ENCODE results near the gene PPP1R3E.

DNA sequence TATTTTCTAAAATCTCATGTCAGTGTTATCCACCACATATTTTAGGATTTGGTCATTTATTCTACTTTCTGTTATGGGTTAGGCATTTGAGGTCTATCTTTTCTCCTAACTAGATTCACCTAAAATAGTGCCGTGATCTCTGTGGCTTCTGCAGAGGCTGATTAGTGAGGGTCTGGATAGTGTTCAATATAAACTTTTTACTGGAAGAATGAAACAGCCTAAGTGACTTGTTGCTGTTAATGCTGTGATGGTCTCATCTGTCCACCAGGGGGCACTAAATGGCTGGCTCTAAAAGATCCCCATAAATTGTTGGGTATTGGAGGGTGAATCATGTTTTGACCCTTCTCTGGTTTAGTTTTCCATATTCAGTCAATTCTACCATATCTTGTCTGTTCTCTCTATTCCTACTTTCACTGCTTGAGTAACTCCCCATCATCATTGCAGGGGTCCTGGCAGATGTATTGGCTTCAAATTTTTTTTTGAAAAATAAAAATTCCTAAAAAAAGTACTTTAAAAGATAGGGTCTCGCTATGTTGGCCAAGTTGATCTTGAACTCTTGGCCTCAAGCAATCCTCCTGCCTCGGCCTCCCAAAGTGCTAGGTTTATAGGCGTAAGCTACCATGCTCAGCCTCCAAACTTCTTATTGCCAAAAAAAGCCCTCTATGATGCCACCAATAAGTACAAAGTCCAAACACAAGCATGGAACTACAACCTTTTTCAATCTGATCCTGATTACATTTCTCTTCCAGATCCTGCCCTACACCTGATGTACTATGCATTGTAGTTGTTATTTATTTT, 25.5 kb upstream of the PPP1R3E start:
- TF ChIP-seq EZH2 (IDR thresholded peaks at IDR 0.05; ENCODE audit: low read length, missing control alignments) (no peak), CTCF (conservative IDR thresholded peaks at IDR 0.05 in 1 of 2, IDR thresholded peaks at IDR 0.05 in 1 of 2; ENCODE audit: low read depth in 1 of 2, low read length in 2 of 2) (peak; percentile 87 to 90)

Measured in fibroblast of lung (primary cell).